WERI-Rb-1 (cell line): ENCODE data around the gene RARRES1.

Source experiments
- DNase-seq: peaks from one replicate; pipeline ENCODE4 v3.0.0-alpha.2; 2020
- H3K27ac ChIP-seq: fragments of 250-450 bp; sonication (Bioruptor Pico); 2 replicates; pipeline ENCODE4 v1.5.1; 2020; ENCODE audit warnings: mild to moderate bottlenecking, moderate library complexity
- H3K27me3 ChIP-seq: fragments of 250-450 bp; sonication (Bioruptor Pico); 2 replicates; pipeline ENCODE4 v1.5.1; 2021; ENCODE audit warnings: mild to moderate bottlenecking, low read depth, moderate library complexity; ENCODE audit not compliant: insufficient read depth, severe bottlenecking
- H3K36me3 ChIP-seq: fragments of 250-450 bp; sonication (Bioruptor Pico); 2 replicates; pipeline ENCODE4 v1.5.1; 2020; ENCODE audit warnings: mild to moderate bottlenecking, moderate library complexity
- H3K4me3 ChIP-seq: 2 replicates; pipeline ENCODE4 v1.5.1; 2011; ENCODE audit warnings: low read depth, mild to moderate bottlenecking, control low read depth, low read length
- H3K9me3 ChIP-seq: fragments of 250-450 bp; sonication (Bioruptor Pico); 2 replicates; pipeline ENCODE4 v1.5.1; 2021; ENCODE audit warnings: mild to moderate bottlenecking, moderate library complexity; ENCODE audit not compliant: severe bottlenecking
- CTCF ChIP-seq: IDR thresholded peaks from 2 replicates; pipeline ENCODE4 v1.5.1; 2011; ENCODE audit warnings: low read depth, mild to moderate bottlenecking, control low read depth, inconsistent platforms, low read length

Gene RARRES1

GRCh38 chr3:158731938-158732855, at the start of gene RARRES1:
Gene RARRES1, minus strand, starts transcription at chr3:158732457. Its CDS starts 42 bp downstream, at chr3:158732415.
- Histone ChIP-seq H3K27me3 (no peaks in the 10 kb centered on the region), H3K36me3 (no peaks in the 10 kb centered on the region), H3K9me3 (no peaks in the 10 kb centered on the region), H3K27ac (no peak within 1 kb of the TSS), H3K4me3 (peak within 1 kb of the TSS; percentile 40)
- DNase-seq, result peak; percentile 25
- TF ChIP-seq CTCF, result no peak

GRCh38 chr3:158781849-158782248, 49.6 kb upstream of the RARRES1 start:
- no peak for DNase-seq
- no peaks in the 10 kb centered on the region for H3K9me3 ChIP-seq
- no peaks in the 10 kb centered on the region for H3K36me3 ChIP-seq
- no peak overlapping the region for H3K27ac ChIP-seq
- H3K4me3 ChIP-seq, result no peak overlapping the region
- H3K27me3 ChIP-seq, result no peaks in the 10 kb centered on the region
- no peak for TF ChIP-seq CTCF

GRCh38 chr3:158781191-158781590, 48.9 kb upstream of the RARRES1 start:
- H3K27ac ChIP-seq, result no peak overlapping the region
- H3K27me3 ChIP-seq, result no peaks in the 10 kb centered on the region

GRCh38 chr3:158780766-158781165, 48.5 kb upstream of the RARRES1 start:
- no peak for TF ChIP-seq CTCF
- no peaks in the 10 kb centered on the region for H3K36me3 ChIP-seq
- no peak for DNase-seq
- no peaks in the 10 kb centered on the region for H3K9me3 ChIP-seq
- H3K27me3 ChIP-seq, result no peaks in the 10 kb centered on the region
- no peak overlapping the region for H3K27ac ChIP-seq
- no peak overlapping the region for H3K4me3 ChIP-seq

More at GRCh38 chr3:158781191-158781590, 48.9 kb upstream of the RARRES1 start:
- TF ChIP-seq CTCF, result no peak
- no peak overlapping the region for H3K4me3 ChIP-seq
- H3K9me3 ChIP-seq, result no peaks in the 10 kb centered on the region
- no peaks in the 10 kb centered on the region for H3K36me3 ChIP-seq
- no peak for DNase-seq

- no peak for DNase-seq
- no peak for TF ChIP-seq CTCF
- Histone ChIP-seq H3K4me3 (no peak overlapping the region), H3K36me3 (no peaks in the 10 kb centered on the region), H3K9me3 (no peaks in the 10 kb centered on the region), H3K27ac (no peak overlapping the region), H3K27me3 (no peaks in the 10 kb centered on the region)
These were observed 45.1 kb upstream of the RARRES1 start for GRCh38 chr3:158777161-158777873.
